HFFc6 (cell line): ENCODE data around the gene DRAXIN. TPM values are rescaled to one million over a fixed set of nuclear protein-coding genes. Genes with fewer than 3 reads are reported as not detected.

ENCODE experiments used
- DNase-seq: peaks from one replicate; pipeline ENCODE4 v3.0.0-alpha.2; 2018
- H3K27ac Mint-ChIP-seq: 2 replicates; pipeline ENCODE4 v1.8.0; 2020; ENCODE audit warnings: mild to moderate bottlenecking, mixed read lengths
- H3K27me3 Mint-ChIP-seq: 2 replicates; pipeline ENCODE4 v1.8.0; 2021; ENCODE audit warnings: mild to moderate bottlenecking, moderate library complexity, mixed read lengths; ENCODE audit not compliant: insufficient read depth
- H3K36me3 Mint-ChIP-seq: 2 replicates; pipeline ENCODE4 v1.8.0; 2021; ENCODE audit warnings: low read depth, mixed read lengths
- H3K4me1 Mint-ChIP-seq: 2 replicates; pipeline ENCODE4 v1.8.0; 2020; ENCODE audit warnings: low read depth, mixed read lengths
- H3K4me3 Mint-ChIP-seq: 2 replicates; pipeline ENCODE4 v1.8.0; 2020; ENCODE audit warnings: mild to moderate bottlenecking, moderate library complexity, mixed read lengths
- H3K9me3 Mint-ChIP-seq: 2 replicates; pipeline ENCODE4 v1.8.0; 2020; ENCODE audit warnings: mild to moderate bottlenecking, mixed read lengths
- CTCF ChIP-seq: fragments of 200-600 bp; sonication (generic); IDR thresholded peaks from 2 replicates; pipeline ENCODE4 v1.5.0; 2021; ENCODE audit warnings: antibody characterized with exemption, mild to moderate bottlenecking
- total RNA-seq, 6 experiments: library from RNA; stranded (reverse); fragmentation: NEBNext Ultra II Directional; extraction: Animal tissue kit (Norgen Biotek cat#: 25700); gene quantifications; 2 replicates in 1 of 6; 3 replicates in 5 of 6; pipeline ENCODE4 v1.2.3, GENCODE V29; 2021

The DRAXIN gene
- total RNA-seq, 6 experiments from 2014 or later = not detected

- no peak for TF ChIP-seq CTCF
- Mint-ChIP-seq H3K27ac (no peak overlapping the region), H3K4me3 (no peak overlapping the region), H3K27me3 (peaks cover 28% of the 10 kb centered on the region), H3K4me1 (no peaks in the 10 kb centered on the region), H3K36me3 (no peaks in the 10 kb centered on the region), H3K9me3 (no peaks in the 10 kb centered on the region)
- DNase-seq = no peak
These were observed 16.2 kb downstream of the DRAXIN start for GRCh38 chr1:11707621-11708276.

- no peak for TF ChIP-seq CTCF
- Mint-ChIP-seq H3K27me3 (peaks cover 27% of the 10 kb centered on the region), H3K27ac (no peak overlapping the region)
These were observed 17.2 kb downstream of the DRAXIN start for GRCh38 chr1:11708554-11709350.

GRCh38 chr1:11711490-11711889, 20.0 kb downstream of the DRAXIN start:
- no peak for TF ChIP-seq CTCF
- no peak for DNase-seq
- H3K27ac Mint-ChIP-seq = no peak overlapping the region
- H3K9me3 Mint-ChIP-seq = no peaks in the 10 kb centered on the region
- no peaks in the 10 kb centered on the region for H3K36me3 Mint-ChIP-seq
- H3K4me3 Mint-ChIP-seq = no peak overlapping the region
- H3K27me3 Mint-ChIP-seq = peaks cover 37% of the 10 kb centered on the region
- no peaks in the 10 kb centered on the region for H3K4me1 Mint-ChIP-seq

More at GRCh38 chr1:11708554-11709350, 17.2 kb downstream of the DRAXIN start:
- no peak overlapping the region for H3K4me3 Mint-ChIP-seq
- H3K4me1 Mint-ChIP-seq = no peaks in the 10 kb centered on the region
- H3K36me3 Mint-ChIP-seq = no peaks in the 10 kb centered on the region
- no peak for DNase-seq
- no peaks in the 10 kb centered on the region for H3K9me3 Mint-ChIP-seq

GRCh38 chr1:11712285-11712684, 20.8 kb downstream of the DRAXIN start:
- no peaks in the 10 kb centered on the region for H3K9me3 Mint-ChIP-seq
- H3K27me3 Mint-ChIP-seq = peaks cover 40% of the 10 kb centered on the region
- no peak overlapping the region for H3K27ac Mint-ChIP-seq
- no peak overlapping the region for H3K4me3 Mint-ChIP-seq
- no peaks in the 10 kb centered on the region for H3K36me3 Mint-ChIP-seq
- no peak for DNase-seq
- no peaks in the 10 kb centered on the region for H3K4me1 Mint-ChIP-seq
- TF ChIP-seq CTCF = no peak

GRCh38 chr1:11713095-11713494, 21.6 kb downstream of the DRAXIN start:
- H3K36me3 Mint-ChIP-seq = no peaks in the 10 kb centered on the region
- H3K4me3 Mint-ChIP-seq = no peak overlapping the region
- no peaks in the 10 kb centered on the region for H3K9me3 Mint-ChIP-seq
- no peak overlapping the region for H3K27ac Mint-ChIP-seq
- H3K27me3 Mint-ChIP-seq = peaks cover 42% of the 10 kb centered on the region
- no peak for TF ChIP-seq CTCF
- no peak for DNase-seq
- no peaks in the 10 kb centered on the region for H3K4me1 Mint-ChIP-seq
